GM23338 (cell line): ENCODE measurements around the gene PHC2. TPM values are rescaled to one million over a fixed set of nuclear protein-coding genes. Genes with fewer than 3 reads are reported as not detected.

Source experiments
- ATAC-seq: fragments of 200-7000 bp; cut with Tn5 transposase; 3 replicates; pipeline ENCODE4 v1.9.1; 2020
- DNase-seq: peaks from one replicate; pipeline ENCODE4 v3.0.0-alpha.2; 2015; ENCODE audit warnings: low spot score
- H2AFZ ChIP-seq: fragments of 200-600 bp; sonication (generic); 2 replicates; pipeline ENCODE4 v1.8.0; 2016; ENCODE audit warnings: antibody characterized with exemption, mild to moderate bottlenecking, moderate library complexity
- H3F3A ChIP-seq: fragments of 200-600 bp; sonication (generic); replicated peaks from 2 replicates; pipeline ENCODE4 v1.8.0; 2017; ENCODE audit warnings: antibody characterized with exemption, mixed run types, low read depth
- H3K27ac ChIP-seq: fragments of 200-600 bp; sonication (generic); 2 replicates; pipeline ENCODE4 v1.6.1; 2016; ENCODE audit warnings: low read depth
- H3K27me3 ChIP-seq: fragments of 200-600 bp; sonication (generic); 2 replicates; pipeline ENCODE4 v1.8.0; 2016; ENCODE audit warnings: mild to moderate bottlenecking, mixed run types, moderate library complexity; ENCODE audit not compliant: insufficient read depth
- H3K36me3 ChIP-seq: fragments of 200-600 bp; sonication (generic); 2 replicates; pipeline ENCODE4 v1.8.0; 2016; ENCODE audit warnings: mild to moderate bottlenecking; ENCODE audit not compliant: insufficient read depth
- H3K4me1 ChIP-seq: fragments of 200-600 bp; sonication (generic); 2 replicates; pipeline ENCODE4 v1.8.0; 2016; ENCODE audit warnings: mild to moderate bottlenecking, moderate library complexity; ENCODE audit not compliant: insufficient read depth
- H3K4me2 ChIP-seq: fragments of 200-600 bp; sonication (generic); 2 replicates; pipeline ENCODE4 v1.7.1; 2017; ENCODE audit warnings: mixed run types
- H3K4me3 ChIP-seq: fragments of 200-600 bp; sonication (generic); 2 replicates; pipeline ENCODE4 v1.6.1; 2016; ENCODE audit warnings: mixed run types
- H3K79me2 ChIP-seq: fragments of 200-600 bp; sonication (generic); replicated peaks from 2 replicates; pipeline ENCODE4 v1.8.0; 2017; ENCODE audit warnings: mild to moderate bottlenecking; ENCODE audit not compliant: insufficient read depth
- H3K9me2 ChIP-seq: fragments of 200-600 bp; sonication (generic); 2 replicates; pipeline ENCODE4 v1.8.0; 2017; ENCODE audit not compliant: insufficient read depth
- H4K20me1 ChIP-seq: fragments of 200-600 bp; sonication (generic); replicated peaks from 2 replicates; pipeline ENCODE4 v1.8.0; 2017; ENCODE audit warnings: mild to moderate bottlenecking; ENCODE audit not compliant: insufficient read depth
- H3K27ac Mint-ChIP-seq: 2 replicates; pipeline ENCODE4 v1.8.0; 2020; ENCODE audit warnings: inconsistent platforms, mild to moderate bottlenecking, moderate library complexity, mixed read lengths
- H3K27me3 Mint-ChIP-seq: 3 replicates; pipeline ENCODE4 v1.8.0; 2022; ENCODE audit warnings: low read depth, mild to moderate bottlenecking, moderate library complexity, mixed read lengths, inconsistent platforms; ENCODE audit not compliant: insufficient read depth, poor library complexity
- H3K36me3 Mint-ChIP-seq: 3 replicates; pipeline ENCODE4 v1.8.0; 2021; ENCODE audit warnings: low read depth, mild to moderate bottlenecking, inconsistent platforms, moderate library complexity, mixed read lengths
- H3K4me1 Mint-ChIP-seq: 3 replicates; pipeline ENCODE4 v1.8.0; 2020; ENCODE audit warnings: mild to moderate bottlenecking, inconsistent platforms, mixed read lengths
- H3K4me3 Mint-ChIP-seq: 3 replicates; pipeline ENCODE4 v1.8.0; 2021; ENCODE audit warnings: moderate library complexity, mild to moderate bottlenecking, inconsistent platforms, mixed read lengths
- H3K9me3 Mint-ChIP-seq: 3 replicates; pipeline ENCODE4 v1.8.0; 2020; ENCODE audit warnings: moderate library complexity, mild to moderate bottlenecking, inconsistent platforms, mixed read lengths
- CREB1 ChIP-seq: fragments of 250-450 bp; sonication (Bioruptor Pico); IDR thresholded peaks from 2 replicates; pipeline ENCODE4 v1.5.0; 2020; ENCODE audit warnings: low read depth, mild to moderate bottlenecking, moderate library complexity
- EZH2 ChIP-seq: fragments of 200-600 bp; sonication (generic); IDR thresholded peaks from one replicate; pipeline ENCODE4 v1.8.0; 2017; ENCODE audit warnings: antibody characterized with exemption, mild to moderate bottlenecking, low read depth; ENCODE audit not compliant: unreplicated experiment
- EZH2phosphoT487 ChIP-seq: fragments of 200-600 bp; sonication (generic); IDR thresholded peaks from one replicate; pipeline ENCODE4 v1.8.1; 2018; ENCODE audit warnings: antibody characterized with exemption; ENCODE audit not compliant: unreplicated experiment
- JUNB ChIP-seq: IDR thresholded peaks from one replicate; pipeline ENCODE4 v1.6.1; 2016; ENCODE audit warnings: antibody characterized with exemption; ENCODE audit not compliant: unreplicated experiment
- NANOG ChIP-seq: IDR thresholded peaks from 2 replicates; pipeline ENCODE4 v1.6.1; 2016; ENCODE audit warnings: antibody characterized with exemption, borderline replicate concordance
- POLR2AphosphoS5 ChIP-seq: IDR thresholded peaks from 2 replicates; pipeline ENCODE4 v1.6.1; 2016; ENCODE audit warnings: antibody characterized with exemption, low read depth
- STAT1 ChIP-seq: IDR thresholded peaks from one replicate; pipeline ENCODE4 v1.6.1; 2016; ENCODE audit warnings: antibody characterized with exemption; ENCODE audit not compliant: unreplicated experiment
- ZNF331 ChIP-seq: fragments of 250-450 bp; sonication (Bioruptor Pico); IDR thresholded peaks from 2 replicates; pipeline ENCODE4 v1.5.0; 2020; ENCODE audit warnings: low read depth, mild to moderate bottlenecking, moderate library complexity
- polyA plus RNA-seq: library from polyadenylated mRNA; unstranded; fragments of >200 nt; fragmentation: Nextera tagmentation; extraction: Ambion mirVana; gene quantifications from 2 replicates; pipeline ENCODE4 v1.2.1, GENCODE V29; 2016
- total RNA-seq: library from RNA; depleted of rRNA; stranded (reverse); fragments of >200 nt; shearing (Covaris generic); gene quantifications from 2 replicates; pipeline ENCODE4 v1.2.3, GENCODE V29; 2014
- TF ChIP-seq, protein P1 (sequence below): IDR thresholded peaks from 2 replicates; pipeline ENCODE4 v1.6.1; 2016; ENCODE audit warnings: antibody characterized with exemption
- TF ChIP-seq, protein P2 (sequence below): IDR thresholded peaks from one replicate; pipeline ENCODE4 v1.6.1; 2018; ENCODE audit warnings: antibody characterized with exemption; ENCODE audit not compliant: unreplicated experiment
- TF ChIP-seq, protein P3 (sequence below), 2 experiments: fragments of 200-600 bp in 1 of 2; sonication (generic) in 1 of 2; conservative IDR thresholded peaks; 2 replicates each; pipeline versions ENCODE4 v1.5.1 to v1.6.1; 2016 to 2017; ENCODE audit warnings: antibody characterized with exemption in 2 of 2, low read depth in 2 of 2, mild to moderate bottlenecking in 2 of 2, moderate library complexity in 1 of 2

PHC2 gene
- total and polyA plus RNA-seq, 2 experiments from 2014 or later, result 1.7 to 7.3 TPM

DNA sequence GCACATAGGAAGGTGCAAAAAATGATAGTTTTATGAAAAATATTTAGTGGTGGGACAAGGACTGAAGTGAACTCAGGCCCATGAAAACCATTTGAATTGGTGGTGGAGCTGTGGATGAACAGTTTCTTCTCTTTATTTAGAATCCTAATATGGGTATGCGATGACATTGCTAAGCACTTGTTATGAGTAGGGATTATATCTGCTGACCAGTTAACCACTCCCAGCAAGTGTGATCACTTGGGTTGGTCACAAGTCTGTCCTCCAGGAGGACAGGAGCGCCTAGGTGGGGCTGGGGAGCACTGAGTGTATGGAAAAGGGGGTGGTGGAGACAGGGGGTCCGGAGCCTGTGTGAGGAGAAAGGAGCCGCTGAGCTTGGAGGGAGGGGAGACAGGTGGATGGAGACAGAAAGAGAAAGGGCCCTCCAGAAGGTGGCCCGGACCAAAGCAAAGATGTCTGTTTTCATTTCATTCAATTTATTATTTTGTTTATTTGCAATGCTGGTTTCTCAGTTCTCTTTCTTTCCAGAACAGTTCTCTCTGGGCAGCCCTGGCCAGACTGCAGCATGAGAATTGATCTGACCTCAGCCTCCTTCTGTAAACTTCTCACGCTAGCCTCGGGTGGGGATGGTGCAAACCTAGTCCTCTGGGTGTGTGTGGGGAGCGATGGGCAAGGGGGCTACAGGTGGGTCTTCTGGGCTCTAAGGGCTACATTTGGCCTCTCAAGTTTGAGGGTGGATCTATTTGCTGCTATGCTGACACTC lies 31.7 kb upstream of the PHC2 start:
- Mint-ChIP-seq H3K9me3 (no peaks in the 10 kb centered on the region), H3K36me3 (no peaks in the 10 kb centered on the region), H3K27me3 (peaks cover 7% of the 10 kb centered on the region), H3K27ac (no peak overlapping the region), H3K4me1 (no peaks in the 10 kb centered on the region; the same call in 2 of the 3 replicates), H3K4me3 (no peak overlapping the region)
- no peak overlapping the region for H2AFZ ChIP-seq
- H3K4me2 ChIP-seq, result no peak overlapping the region
- ATAC-seq (no peak), DNase-seq (no peak)
- no peaks in the 10 kb centered on the region for H3K9me2 ChIP-seq
- H3K27me3 ChIP-seq, result 0 out of 2 replicates have a peak, but pooled peaks cover 3% of the 10 kb centered on the region
- H4K20me1 ChIP-seq, result no peaks in the 10 kb centered on the region
- no peaks in the 10 kb centered on the region for H3K36me3 ChIP-seq
- H3K27ac ChIP-seq, result no peak overlapping the region
- H3K4me3 ChIP-seq, result no peak overlapping the region
- no peaks in the 10 kb centered on the region for H3K79me2 ChIP-seq
- no peaks in the 10 kb centered on the region for H3F3A ChIP-seq
- no peak for TF ChIP-seq ZNF331 (CRISPR knock-in tag)
- TF ChIP-seq JUNB, result no peak
- no peak for TF ChIP-seq POLR2AphosphoS5
- no peaks in the 10 kb centered on the region for H3K4me1 ChIP-seq

DNA sequence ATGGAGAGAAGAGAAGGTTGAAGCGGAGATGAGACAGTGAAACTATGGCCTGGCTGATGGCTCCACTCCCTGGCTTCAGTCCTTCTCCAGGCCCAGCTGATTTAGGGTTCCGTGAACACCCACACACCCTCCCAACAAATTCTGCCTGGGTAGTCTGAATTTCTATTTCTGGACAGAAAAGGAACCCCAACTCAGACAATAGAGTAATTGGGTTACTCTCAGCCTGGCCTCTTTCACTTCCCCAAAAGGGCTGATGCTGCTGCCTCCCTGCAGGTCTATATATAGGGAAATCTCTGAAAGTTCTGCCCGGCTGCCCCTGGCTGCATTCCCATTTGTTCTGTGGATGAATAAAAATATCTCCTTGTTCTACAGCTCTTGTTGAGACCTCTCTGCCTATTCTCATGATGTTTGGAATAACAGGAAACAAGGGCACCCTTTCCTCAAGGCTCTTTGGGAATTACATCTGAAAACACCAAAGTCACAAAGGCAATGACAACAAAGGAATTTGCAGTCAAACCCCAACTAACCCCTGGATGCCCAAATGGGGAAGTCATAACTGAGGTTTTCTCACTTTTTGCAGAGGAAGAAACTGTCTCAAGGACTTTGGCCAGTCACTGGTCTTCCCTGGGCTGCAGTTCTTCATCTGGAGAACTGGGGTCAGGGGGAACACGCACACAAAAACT lies 30.2 kb upstream of the PHC2 start:
- no peak for DNase-seq
- Histone ChIP-seq H3K79me2 (no peaks in the 10 kb centered on the region), H3F3A (no peaks in the 10 kb centered on the region), H3K36me3 (no peaks in the 10 kb centered on the region), H3K27ac (no peak overlapping the region), H3K27me3 (0 out of 2 replicates have a peak, but pooled peaks cover 3% of the 10 kb centered on the region), H3K4me2 (no peak overlapping the region), H3K4me1 (no peaks in the 10 kb centered on the region), H3K9me2 (no peaks in the 10 kb centered on the region), H3K4me3 (no peak overlapping the region), H4K20me1 (no peaks in the 10 kb centered on the region), H2AFZ (no peak overlapping the region)
- ATAC-seq, result no peak
- no peaks in the 10 kb centered on the region for H3K36me3 Mint-ChIP-seq
- H3K4me1 Mint-ChIP-seq, result no peaks in the 10 kb centered on the region; the same call in 2 of the 3 replicates
- H3K27me3 Mint-ChIP-seq, result peaks cover 5% of the 10 kb centered on the region
- H3K27ac Mint-ChIP-seq, result no peak overlapping the region
- no peak overlapping the region for H3K4me3 Mint-ChIP-seq
- H3K9me3 Mint-ChIP-seq, result no peaks in the 10 kb centered on the region
- TF ChIP-seq, protein P1, sequence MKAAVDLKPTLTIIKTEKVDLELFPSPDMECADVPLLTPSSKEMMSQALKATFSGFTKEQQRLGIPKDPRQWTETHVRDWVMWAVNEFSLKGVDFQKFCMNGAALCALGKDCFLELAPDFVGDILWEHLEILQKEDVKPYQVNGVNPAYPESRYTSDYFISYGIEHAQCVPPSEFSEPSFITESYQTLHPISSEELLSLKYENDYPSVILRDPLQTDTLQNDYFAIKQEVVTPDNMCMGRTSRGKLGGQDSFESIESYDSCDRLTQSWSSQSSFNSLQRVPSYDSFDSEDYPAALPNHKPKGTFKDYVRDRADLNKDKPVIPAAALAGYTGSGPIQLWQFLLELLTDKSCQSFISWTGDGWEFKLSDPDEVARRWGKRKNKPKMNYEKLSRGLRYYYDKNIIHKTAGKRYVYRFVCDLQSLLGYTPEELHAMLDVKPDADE, result no peak
- TF ChIP-seq CREB1 (no peak), NANOG (no peak), STAT1 (no peak), EZH2phosphoT487 (no peak), EZH2 (no peak), ZNF331 (CRISPR knock-in tag) (no peak)
- TF ChIP-seq, protein P2, sequence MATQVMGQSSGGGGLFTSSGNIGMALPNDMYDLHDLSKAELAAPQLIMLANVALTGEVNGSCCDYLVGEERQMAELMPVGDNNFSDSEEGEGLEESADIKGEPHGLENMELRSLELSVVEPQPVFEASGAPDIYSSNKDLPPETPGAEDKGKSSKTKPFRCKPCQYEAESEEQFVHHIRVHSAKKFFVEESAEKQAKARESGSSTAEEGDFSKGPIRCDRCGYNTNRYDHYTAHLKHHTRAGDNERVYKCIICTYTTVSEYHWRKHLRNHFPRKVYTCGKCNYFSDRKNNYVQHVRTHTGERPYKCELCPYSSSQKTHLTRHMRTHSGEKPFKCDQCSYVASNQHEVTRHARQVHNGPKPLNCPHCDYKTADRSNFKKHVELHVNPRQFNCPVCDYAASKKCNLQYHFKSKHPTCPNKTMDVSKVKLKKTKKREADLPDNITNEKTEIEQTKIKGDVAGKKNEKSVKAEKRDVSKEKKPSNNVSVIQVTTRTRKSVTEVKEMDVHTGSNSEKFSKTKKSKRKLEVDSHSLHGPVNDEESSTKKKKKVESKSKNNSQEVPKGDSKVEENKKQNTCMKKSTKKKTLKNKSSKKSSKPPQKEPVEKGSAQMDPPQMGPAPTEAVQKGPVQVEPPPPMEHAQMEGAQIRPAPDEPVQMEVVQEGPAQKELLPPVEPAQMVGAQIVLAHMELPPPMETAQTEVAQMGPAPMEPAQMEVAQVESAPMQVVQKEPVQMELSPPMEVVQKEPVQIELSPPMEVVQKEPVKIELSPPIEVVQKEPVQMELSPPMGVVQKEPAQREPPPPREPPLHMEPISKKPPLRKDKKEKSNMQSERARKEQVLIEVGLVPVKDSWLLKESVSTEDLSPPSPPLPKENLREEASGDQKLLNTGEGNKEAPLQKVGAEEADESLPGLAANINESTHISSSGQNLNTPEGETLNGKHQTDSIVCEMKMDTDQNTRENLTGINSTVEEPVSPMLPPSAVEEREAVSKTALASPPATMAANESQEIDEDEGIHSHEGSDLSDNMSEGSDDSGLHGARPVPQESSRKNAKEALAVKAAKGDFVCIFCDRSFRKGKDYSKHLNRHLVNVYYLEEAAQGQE, result no peak
- TF ChIP-seq, protein P3, sequence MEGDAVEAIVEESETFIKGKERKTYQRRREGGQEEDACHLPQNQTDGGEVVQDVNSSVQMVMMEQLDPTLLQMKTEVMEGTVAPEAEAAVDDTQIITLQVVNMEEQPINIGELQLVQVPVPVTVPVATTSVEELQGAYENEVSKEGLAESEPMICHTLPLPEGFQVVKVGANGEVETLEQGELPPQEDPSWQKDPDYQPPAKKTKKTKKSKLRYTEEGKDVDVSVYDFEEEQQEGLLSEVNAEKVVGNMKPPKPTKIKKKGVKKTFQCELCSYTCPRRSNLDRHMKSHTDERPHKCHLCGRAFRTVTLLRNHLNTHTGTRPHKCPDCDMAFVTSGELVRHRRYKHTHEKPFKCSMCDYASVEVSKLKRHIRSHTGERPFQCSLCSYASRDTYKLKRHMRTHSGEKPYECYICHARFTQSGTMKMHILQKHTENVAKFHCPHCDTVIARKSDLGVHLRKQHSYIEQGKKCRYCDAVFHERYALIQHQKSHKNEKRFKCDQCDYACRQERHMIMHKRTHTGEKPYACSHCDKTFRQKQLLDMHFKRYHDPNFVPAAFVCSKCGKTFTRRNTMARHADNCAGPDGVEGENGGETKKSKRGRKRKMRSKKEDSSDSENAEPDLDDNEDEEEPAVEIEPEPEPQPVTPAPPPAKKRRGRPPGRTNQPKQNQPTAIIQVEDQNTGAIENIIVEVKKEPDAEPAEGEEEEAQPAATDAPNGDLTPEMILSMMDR (conservative IDR thresholded peaks at IDR 0.05; ENCODE audit: low read depth in 2 of 2), result no peak
